Left ventricle myocardium inferior (tissue), 1 donor: ENCODE measurements around the gene OCEL1. TPM values are rescaled to one million over a fixed set of nuclear protein-coding genes. Genes with fewer than 3 reads are reported as not detected.
A peak's percentile ranks its signal among the peaks of the same experiment; 100 is the strongest.

Experiments
- DNase-seq: peaks from one replicate; pipeline ENCODE4 v3.0.0-alpha.2; 2020
- H3K27ac ChIP-seq: fragments of 200-600 bp; replicated peaks from 2 replicates; pipeline ENCODE4 v1.8.0; 2021
- H3K27me3 ChIP-seq: fragments of 200-600 bp; 2 replicates; pipeline ENCODE4 v1.8.0; 2021; ENCODE audit warnings: low read depth
- H3K36me3 ChIP-seq: fragments of 200-600 bp; 2 replicates; pipeline ENCODE4 v1.8.0; 2021
- H3K4me1 ChIP-seq: fragments of 200-600 bp; 2 replicates; pipeline ENCODE4 v1.8.0; 2021
- H3K4me3 ChIP-seq: fragments of 200-600 bp; 2 replicates; pipeline ENCODE4 v1.8.0; 2021; ENCODE audit warnings: mild to moderate bottlenecking, moderate library complexity
- H3K9me3 ChIP-seq: fragments of 200-600 bp; replicated peaks from 2 replicates; pipeline ENCODE4 v1.8.0; 2021
- CTCF ChIP-seq: fragments of 200-600 bp; IDR thresholded peaks from 2 replicates; pipeline ENCODE4 v1.8.0; 2021; ENCODE audit warnings: antibody characterized with exemption, mild to moderate bottlenecking, borderline replicate concordance
- intact Hi-C: fragments of 100-400 bp; cut with micrococcal nuclease; formaldehyde crosslinking; loops from one replicate; pipeline ENCODE4 v1.11.0; 2022
- total RNA-seq: library from RNA; stranded (reverse); fragmentation: NEBNext Ultra II Directional; extraction: Animal tissue kit (Norgen Biotek cat#: 25700); gene quantifications from one replicate; pipeline ENCODE4 v1.2.1, GENCODE V29; 2021
- donor health status: DM: no; HTN: yes; CAD: no; lungs with severe emphysema.

Gene OCEL1
- total RNA-seq, 1 donor from 2014 or later: 21.2 TPM

GRCh38 chr19:17237747-17238706 is 12.0 kb downstream of the OCEL1 start:
- Histone ChIP-seq H3K4me3 (no peak overlapping the region), H3K27me3 (no peaks in the 10 kb centered on the region), H3K9me3 (no peaks in the 10 kb centered on the region), H3K4me1 (peaks cover 53% of the 10 kb centered on the region), H3K27ac (no peak overlapping the region), H3K36me3 (peaks cover 35% of the 10 kb centered on the region)
- DNase-seq: no peak
- intact Hi-C loops: no loop called here
- no peak for TF ChIP-seq CTCF

GRCh38 chr19:17240062-17240752 is 14.2 kb downstream of the OCEL1 start:
- H3K9me3 ChIP-seq: no peaks in the 10 kb centered on the region
- peaks cover 30% of the 10 kb centered on the region for H3K36me3 ChIP-seq
- no peak for DNase-seq
- H3K4me3 ChIP-seq: no peak overlapping the region
- intact Hi-C loops: no loop called here
- H3K4me1 ChIP-seq: peaks cover 64% of the 10 kb centered on the region
- H3K27ac ChIP-seq: peak overlapping the region; percentile 19
- H3K27me3 ChIP-seq: no peaks in the 10 kb centered on the region
- TF ChIP-seq CTCF: no peak

DNA sequence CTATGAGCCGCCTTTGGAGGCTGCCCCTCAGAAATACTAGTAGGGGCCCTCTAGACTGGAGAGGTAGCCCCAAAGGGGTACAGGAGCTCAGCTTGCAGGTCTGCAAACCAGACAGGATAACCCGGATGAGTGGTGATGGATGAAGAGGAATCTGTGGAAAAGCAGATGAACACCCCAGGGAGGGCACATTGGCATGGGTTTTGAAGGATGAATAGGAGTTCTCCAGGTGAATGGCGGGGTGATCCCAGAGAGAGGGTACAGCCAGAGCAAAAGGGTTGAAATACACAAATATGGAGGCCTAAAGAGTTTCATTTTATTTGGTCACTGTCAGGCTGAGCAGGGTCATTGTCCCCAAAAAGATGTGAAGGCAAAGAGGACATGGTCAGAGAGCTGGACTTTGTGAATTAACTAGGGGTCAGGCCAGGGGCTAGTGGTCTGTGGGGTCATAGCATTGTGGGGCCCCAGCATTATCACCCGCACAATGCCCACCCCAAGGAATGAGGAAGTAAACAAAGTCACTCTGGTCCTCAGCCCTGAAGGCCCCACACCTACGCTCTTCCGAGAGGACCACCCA is 14.9 kb downstream of the OCEL1 start:
- peaks cover 30% of the 10 kb centered on the region for H3K36me3 ChIP-seq
- no peak for DNase-seq
- no peak for TF ChIP-seq CTCF
- peaks cover 58% of the 10 kb centered on the region for H3K4me1 ChIP-seq
- intact Hi-C loops: no loop called here
- H3K4me3 ChIP-seq: no peak overlapping the region
- H3K27me3 ChIP-seq: no peaks in the 10 kb centered on the region
- peak overlapping the region; percentile 93 for H3K27ac ChIP-seq
- no peaks in the 10 kb centered on the region for H3K9me3 ChIP-seq

DNA sequence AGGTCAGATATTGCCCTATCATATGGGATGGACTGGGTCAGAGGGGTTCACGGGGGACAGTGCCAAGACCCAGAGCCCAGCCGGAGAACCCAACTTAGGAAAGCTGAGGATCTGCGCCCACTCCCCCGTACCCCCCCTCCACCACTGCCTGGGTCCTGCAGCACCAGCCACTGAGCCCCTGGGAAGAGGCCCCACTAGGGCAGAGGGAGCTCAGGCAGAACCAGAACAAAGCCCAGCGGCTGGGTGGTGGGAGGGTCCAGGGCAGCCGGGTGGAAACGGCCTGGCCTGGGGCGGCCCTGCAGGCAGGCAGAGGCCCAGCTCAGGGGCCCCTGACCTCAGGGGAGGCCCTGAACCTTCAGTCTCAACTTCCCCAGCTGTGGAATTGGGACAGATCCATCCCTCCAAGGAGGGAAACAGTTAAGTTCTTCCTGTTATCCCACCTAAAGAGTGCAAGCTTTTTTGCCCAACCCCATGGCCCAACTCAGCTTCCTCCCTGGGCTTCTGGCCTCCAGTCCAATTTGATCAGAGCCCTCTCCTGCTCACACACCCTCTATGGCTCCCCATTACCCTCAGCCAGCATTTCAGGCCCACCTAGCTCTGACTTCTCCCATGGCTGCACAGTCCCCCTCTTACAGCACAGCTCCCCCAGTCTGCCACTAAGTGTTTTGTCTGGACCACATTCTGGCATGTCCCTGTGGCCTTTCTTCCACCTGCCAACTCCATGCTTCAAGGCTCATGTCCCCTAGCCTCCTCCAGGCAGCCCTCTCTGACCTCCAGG is 16.6 kb downstream of the OCEL1 start:
- Histone ChIP-seq H3K27ac (peak overlapping the region; percentile 93), H3K9me3 (no peaks in the 10 kb centered on the region), H3K36me3 (peaks cover 28% of the 10 kb centered on the region), H3K27me3 (no peaks in the 10 kb centered on the region), H3K4me3 (peak overlapping the region; percentile 91), H3K4me1 (peaks cover 57% of the 10 kb centered on the region)
- intact Hi-C loops: no loop called here
- DNase-seq: no peak
- TF ChIP-seq CTCF: no peak
